Liver (tissue), 9 donors: ENCODE measurements around the gene PHLDA2. TPM values are rescaled to one million over a fixed set of nuclear protein-coding genes. Genes with fewer than 3 reads are reported as not detected.
"Not testable (repeated sequence)": the region's sequence is repeated elsewhere in the genome, so short reads cannot be mapped to it uniquely, and the experiment has no call there.

Experiments
- DNase-seq: peaks from one replicate; pipeline ENCODE4 v3.0.0-alpha.2; 2017; ENCODE audit warnings: low spot score
- H3K27ac ChIP-seq, 2 donors: one replicate each; pipeline ENCODE4 v1.7.0; 2013; ENCODE audit warnings: inconsistent platforms in 2 of 2, low read length in 2 of 2, control low read depth in 1 of 2, low read depth in 1 of 2, mild to moderate bottlenecking in 1 of 2
- H3K27me3 ChIP-seq, 4 donors: one replicate each; pipeline versions ENCODE4 v1.6.1 to v1.7.0; 2013; ENCODE audit warnings: low read length in 3 of 4, inconsistent platforms in 1 of 4, mild to moderate bottlenecking in 1 of 4, moderate library complexity in 1 of 4; ENCODE audit not compliant: control insufficient read depth in 4 of 4, insufficient read depth in 4 of 4
- H3K36me3 ChIP-seq, 4 donors: one replicate each; pipeline versions ENCODE4 v1.6.1 to v1.7.0; 2013; ENCODE audit warnings: low read length in 3 of 4, mild to moderate bottlenecking in 3 of 4, low read depth in 1 of 4, moderate library complexity in 1 of 4; ENCODE audit not compliant: control insufficient read depth in 4 of 4, insufficient read depth in 3 of 4
- H3K4me1 ChIP-seq, 4 donors: one replicate each; pipeline versions ENCODE4 v1.6.1 to v1.7.0; 2013; ENCODE audit warnings: low read length in 3 of 4, mild to moderate bottlenecking in 3 of 4, moderate library complexity in 1 of 4; ENCODE audit not compliant: control insufficient read depth in 4 of 4, insufficient read depth in 4 of 4
- H3K4me3 ChIP-seq, 3 donors: one replicate each; pipeline versions ENCODE4 v1.6.1 to v1.7.0; 2013; ENCODE audit warnings: low read length in 3 of 3, control low read depth in 1 of 3, low read depth in 1 of 3, mild to moderate bottlenecking in 1 of 3
- H3K9ac ChIP-seq, 2 donors: one replicate each; pipeline ENCODE4 v1.7.0; 2013; ENCODE audit warnings: low read length in 2 of 2, mild to moderate bottlenecking in 2 of 2, moderate library complexity in 2 of 2, control low read depth in 1 of 2, low read depth in 1 of 2
- H3K9me3 ChIP-seq, 4 donors: one replicate each; pipeline versions ENCODE4 v1.6.1 to v1.7.0; 2013; ENCODE audit warnings: low read length in 3 of 4; ENCODE audit not compliant: control insufficient read depth in 4 of 4
- FOXA1 ChIP-seq: IDR thresholded peaks from 2 replicates; pipeline ENCODE4 v1.6.1; 2016; ENCODE audit warnings: antibody characterized with exemption
- FOXA2 ChIP-seq: IDR thresholded peaks from 2 replicates; pipeline ENCODE4 v1.6.1; 2016; ENCODE audit warnings: antibody characterized with exemption
- HNF4A ChIP-seq, 2 donors: conservative IDR thresholded peaks; 2 replicates each; pipeline ENCODE4 v1.6.1; 2016; ENCODE audit warnings: antibody characterized with exemption in 2 of 2, mild to moderate bottlenecking in 2 of 2
- HNF4G ChIP-seq: IDR thresholded peaks from 2 replicates; pipeline ENCODE4 v1.6.1; 2016; ENCODE audit warnings: antibody characterized with exemption
- JUND ChIP-seq, 2 donors: IDR thresholded peaks; 2 replicates each; pipeline ENCODE4 v1.6.1; 2016; ENCODE audit warnings: antibody characterized with exemption in 2 of 2
- RAD21 ChIP-seq, 2 donors: IDR thresholded peaks; 2 replicates each; pipeline ENCODE4 v1.6.1; 2016; ENCODE audit warnings: antibody characterized with exemption in 2 of 2, mild to moderate bottlenecking in 2 of 2
- RXRA ChIP-seq, 2 donors: IDR thresholded peaks; 2 replicates each; pipeline ENCODE4 v1.6.1; 2017 to 2018; ENCODE audit warnings: antibody characterized with exemption in 2 of 2, mild to moderate bottlenecking in 1 of 2
- SP1 ChIP-seq: IDR thresholded peaks from 2 replicates; pipeline ENCODE4 v1.6.1; 2018; ENCODE audit warnings: antibody characterized with exemption, mild to moderate bottlenecking
- TAF1 ChIP-seq: conservative IDR thresholded peaks from 2 replicates; pipeline ENCODE4 v1.6.1; 2016; ENCODE audit warnings: antibody characterized with exemption, mild to moderate bottlenecking
- YY1 ChIP-seq: IDR thresholded peaks from 2 replicates; pipeline ENCODE4 v1.6.1; 2016; ENCODE audit warnings: antibody characterized with exemption, mild to moderate bottlenecking
- ZBTB33 ChIP-seq: IDR thresholded peaks from 2 replicates; pipeline ENCODE4 v1.6.1; 2016; ENCODE audit warnings: antibody characterized with exemption
- WGBS: extraction: QIAGEN DNeasy Blood & Tissue Kit; methylation state at CpG from one replicate; pipeline ENCODE4 v1.1.7; 2013; 5-methylcytosine and 5-hydroxymethylcytosine counted together
- polyA plus RNA-seq, 2 donors: library from polyadenylated mRNA; stranded (reverse) in 1 of 2; unstranded in 1 of 2; fragments of 200-250 nt in 1 of 2; fragments of >200 nt in 1 of 2; fragmentation: Nextera tagmentation in 1 of 2; extraction: Ambion mirVana in 1 of 2; gene quantifications; one replicate each; pipeline versions ENCODE4 v1.2.1 to v1.2.3, GENCODE V29; 2013 to 2015
- total RNA-seq, 2 donors: library from RNA; depleted of rRNA; stranded (reverse); fragments of >200 nt; gene quantifications; one replicate each; pipeline ENCODE4 v1.2.3, GENCODE V29; 2014
- TF ChIP-seq, protein P1 (sequence below): IDR thresholded peaks from 2 replicates; pipeline ENCODE4 v1.6.1; 2016; ENCODE audit warnings: antibody characterized with exemption, mild to moderate bottlenecking
- TF ChIP-seq, protein P2 (sequence below): IDR thresholded peaks from 2 replicates; pipeline ENCODE4 v1.6.1; 2016; ENCODE audit warnings: antibody characterized with exemption
- donor health status: healthy.
- donor health status: healthy.
- donor health status: healthy.
- donor health status: healthy.
- donor health status: healthy.

Gene PHLDA2
- total and polyA plus RNA-seq, 4 donors: 0.23 to 1.4 (median 0.99) TPM; not detected in 1

DNA sequence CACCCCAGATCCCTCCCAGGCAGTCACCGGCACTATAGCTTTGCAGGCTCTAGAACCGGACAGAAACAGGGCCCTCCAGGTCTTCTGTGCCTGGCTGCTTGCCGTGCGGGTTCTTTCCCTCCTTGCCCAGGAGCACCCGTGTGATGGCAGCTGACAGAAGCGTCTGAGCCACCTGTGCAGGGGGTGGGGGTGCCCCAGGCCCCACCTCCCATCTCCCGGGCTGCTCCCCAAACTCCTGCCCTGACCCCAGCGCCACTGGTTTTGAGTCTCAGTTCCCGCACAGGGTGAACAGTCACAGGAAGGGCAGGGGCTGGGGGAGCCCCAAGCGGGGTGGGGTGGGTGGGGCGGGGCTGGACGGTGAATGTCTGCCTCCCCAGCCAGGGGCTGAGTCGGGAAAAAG, 13.2 kb upstream of the PHLDA2 start (continued):
- no peak for TF ChIP-seq ZBTB33

DNA sequence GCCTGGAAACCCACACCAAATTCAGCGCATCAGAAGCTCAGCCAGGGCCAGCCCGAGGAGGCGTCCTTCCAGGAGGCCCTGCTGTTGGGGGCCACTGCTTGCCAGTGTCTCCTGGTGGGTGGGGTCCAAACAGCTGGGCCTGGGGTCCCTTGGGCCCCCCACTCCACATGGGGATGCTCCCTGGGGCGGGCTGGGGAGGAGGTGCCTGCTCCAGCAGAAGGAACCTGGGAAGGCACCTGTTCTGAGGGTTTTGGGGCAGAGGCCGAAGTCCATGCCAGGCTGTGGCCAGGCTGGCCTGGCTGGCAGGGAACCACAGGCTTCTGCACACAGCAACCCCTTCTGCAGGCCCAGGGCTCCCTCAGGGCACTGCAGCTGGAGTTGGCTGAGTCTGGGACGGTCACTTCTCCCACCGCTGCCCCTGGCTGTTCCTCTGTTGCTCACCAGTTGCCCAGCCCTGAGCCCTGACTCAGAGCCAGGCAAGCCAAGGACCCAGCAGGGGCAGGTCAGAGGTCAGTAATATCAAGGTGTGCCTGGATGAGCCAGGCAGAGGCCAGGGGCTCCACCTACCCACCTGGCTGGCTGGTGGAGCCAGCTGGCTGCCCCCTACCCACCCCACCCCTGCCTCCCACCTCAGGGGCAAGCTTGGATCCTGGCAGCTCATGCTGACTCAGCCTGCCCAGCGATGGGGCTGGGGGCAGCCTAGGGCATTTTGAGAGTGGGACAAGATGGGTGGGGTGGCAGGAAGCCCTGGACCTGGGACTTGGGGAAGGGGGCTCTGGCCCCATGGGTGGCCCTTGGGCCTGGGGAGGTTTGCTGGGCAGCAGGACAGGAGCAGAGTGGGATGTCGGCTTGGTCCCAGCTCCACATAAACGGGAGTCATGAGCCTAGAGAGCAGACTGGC, 12.0 kb upstream of the PHLDA2 start:
- Histone ChIP-seq H3K27ac (peak overlapping the region; percentile 14 to 28), H3K9me3 (peaks cover 2 to 5% (median 4%) of the 10 kb centered on the region in 4 donors), H3K36me3 (no peaks in the 10 kb centered on the region), H3K4me1 (peaks cover 9 to 32% (median 22%) of the 10 kb centered on the region in 4 donors), H3K9ac (no peak overlapping the region), H3K27me3 (no peaks in the 10 kb centered on the region), H3K4me3 (no peak overlapping the region)
- DNase-seq: no peak
- 39% methylated on average over 10 of the region's 10 CpGs for WGBS
- peak in 1 of 2 donors; percentile 43 for TF ChIP-seq RXRA (IDR thresholded peaks at IDR 0.05)
- TF ChIP-seq HNF4G: peak; percentile 67
- TF ChIP-seq RAD21 (IDR thresholded peaks at IDR 0.05): no peak
- TF ChIP-seq SP1: peak; percentile 72
- peak; percentile 86 to 88 for TF ChIP-seq HNF4A (conservative IDR thresholded peaks at IDR 0.05)

- Histone ChIP-seq H3K36me3 (no peaks in the 10 kb centered on the region), H3K4me3 (no peak overlapping the region), H3K4me1 (peaks cover 6 to 24% (median 16%) of the 10 kb centered on the region in 4 donors), H3K27me3 (no peaks in the 10 kb centered on the region), H3K9ac (no peak overlapping the region), H3K27ac (peak overlapping the region; percentile 14 to 28), H3K9me3 (peaks cover 2 to 5% (median 4%) of the 10 kb centered on the region in 4 donors)
- WGBS: 68% methylated on average over 16 of the region's 16 CpGs
- no peak for TF ChIP-seq FOXA1
- no peak for TF ChIP-seq FOXA2
- TF ChIP-seq HNF4G: no peak
- TF ChIP-seq TAF1: no peak
- no peak for TF ChIP-seq YY1
- TF ChIP-seq RXRA (IDR thresholded peaks at IDR 0.05): no peak
- TF ChIP-seq, protein P1, sequence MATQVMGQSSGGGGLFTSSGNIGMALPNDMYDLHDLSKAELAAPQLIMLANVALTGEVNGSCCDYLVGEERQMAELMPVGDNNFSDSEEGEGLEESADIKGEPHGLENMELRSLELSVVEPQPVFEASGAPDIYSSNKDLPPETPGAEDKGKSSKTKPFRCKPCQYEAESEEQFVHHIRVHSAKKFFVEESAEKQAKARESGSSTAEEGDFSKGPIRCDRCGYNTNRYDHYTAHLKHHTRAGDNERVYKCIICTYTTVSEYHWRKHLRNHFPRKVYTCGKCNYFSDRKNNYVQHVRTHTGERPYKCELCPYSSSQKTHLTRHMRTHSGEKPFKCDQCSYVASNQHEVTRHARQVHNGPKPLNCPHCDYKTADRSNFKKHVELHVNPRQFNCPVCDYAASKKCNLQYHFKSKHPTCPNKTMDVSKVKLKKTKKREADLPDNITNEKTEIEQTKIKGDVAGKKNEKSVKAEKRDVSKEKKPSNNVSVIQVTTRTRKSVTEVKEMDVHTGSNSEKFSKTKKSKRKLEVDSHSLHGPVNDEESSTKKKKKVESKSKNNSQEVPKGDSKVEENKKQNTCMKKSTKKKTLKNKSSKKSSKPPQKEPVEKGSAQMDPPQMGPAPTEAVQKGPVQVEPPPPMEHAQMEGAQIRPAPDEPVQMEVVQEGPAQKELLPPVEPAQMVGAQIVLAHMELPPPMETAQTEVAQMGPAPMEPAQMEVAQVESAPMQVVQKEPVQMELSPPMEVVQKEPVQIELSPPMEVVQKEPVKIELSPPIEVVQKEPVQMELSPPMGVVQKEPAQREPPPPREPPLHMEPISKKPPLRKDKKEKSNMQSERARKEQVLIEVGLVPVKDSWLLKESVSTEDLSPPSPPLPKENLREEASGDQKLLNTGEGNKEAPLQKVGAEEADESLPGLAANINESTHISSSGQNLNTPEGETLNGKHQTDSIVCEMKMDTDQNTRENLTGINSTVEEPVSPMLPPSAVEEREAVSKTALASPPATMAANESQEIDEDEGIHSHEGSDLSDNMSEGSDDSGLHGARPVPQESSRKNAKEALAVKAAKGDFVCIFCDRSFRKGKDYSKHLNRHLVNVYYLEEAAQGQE: no peak
- TF ChIP-seq RAD21 (IDR thresholded peaks at IDR 0.05): no peak
- TF ChIP-seq, protein P2, sequence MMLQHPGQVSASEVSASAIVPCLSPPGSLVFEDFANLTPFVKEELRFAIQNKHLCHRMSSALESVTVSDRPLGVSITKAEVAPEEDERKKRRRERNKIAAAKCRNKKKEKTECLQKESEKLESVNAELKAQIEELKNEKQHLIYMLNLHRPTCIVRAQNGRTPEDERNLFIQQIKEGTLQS: no peak
- no peak for TF ChIP-seq JUND (IDR thresholded peaks at IDR 0.05)
- TF ChIP-seq ZBTB33: no peak
- no peak for DNase-seq
These were observed 11.1 kb upstream of the PHLDA2 start for GRCh38 chr11:2940147-2940920.

GRCh38 chr11:2938458-2939418, 9.5 kb upstream of the PHLDA2 start:
- peaks cover 6 to 18% (median 12%) of the 10 kb centered on the region in 4 donors for H3K4me1 ChIP-seq
- H3K27ac ChIP-seq: not testable (repeated sequence)

More at GRCh38 chr11:2938458-2939418, 9.5 kb upstream of the PHLDA2 start:
- not testable (repeated sequence) for H3K27me3 ChIP-seq, DNase-seq, H3K9me3 ChIP-seq, H3K9ac ChIP-seq, H3K4me3 ChIP-seq, H3K36me3 ChIP-seq
- WGBS: 93% methylated on average over 20 of the region's 20 CpGs
